Fibroblast of upper back skin (primary cell): ENCODE measurements around the gene ARHGAP26.

Experiments used
- DNase-seq: peaks from one replicate; pipeline ENCODE4 v3.0.0-alpha.2; 2013

ARHGAP26 gene

DNA sequence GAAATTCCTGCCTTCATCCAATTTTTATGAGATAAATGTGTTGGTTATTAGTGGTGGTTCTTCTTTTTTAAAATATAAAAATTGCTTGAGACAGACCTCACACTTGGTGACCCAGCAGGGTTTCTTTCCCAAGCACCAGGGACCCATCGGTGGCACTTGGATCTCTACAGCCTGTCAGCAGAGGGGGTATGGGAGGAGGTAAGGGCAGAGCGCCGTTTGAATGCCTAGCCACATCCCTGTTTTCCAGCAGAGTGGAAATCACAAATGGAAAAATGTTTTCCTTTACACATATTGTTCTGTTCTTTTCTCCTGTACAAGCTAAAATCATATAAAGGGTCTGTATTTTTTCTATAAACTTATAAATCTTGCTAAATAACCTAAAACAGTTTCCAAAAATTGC is 385.3 kb downstream of the ARHGAP26 start:
- DNase-seq: no peak

DNA sequence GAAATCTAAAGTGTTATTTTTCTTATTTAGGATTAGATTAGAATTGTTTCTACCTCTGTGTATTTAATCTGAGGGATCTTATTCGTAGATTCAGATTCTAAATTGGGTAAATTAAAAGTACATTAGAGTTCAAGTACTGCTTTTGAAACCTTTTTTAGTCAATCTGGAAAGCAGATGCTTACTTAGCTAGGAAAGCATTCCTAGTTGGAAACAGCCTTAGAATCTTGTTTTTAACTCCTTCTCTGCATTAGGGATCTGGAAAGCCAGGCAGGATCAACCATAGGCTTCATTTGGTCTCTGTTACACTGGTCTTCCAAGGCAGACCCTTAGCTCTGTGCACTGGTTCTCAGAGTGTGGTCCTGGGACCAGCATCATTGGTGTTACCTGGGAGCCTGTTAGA is 385.9 kb downstream of the ARHGAP26 start:
- DNase-seq: no peak

DNA sequence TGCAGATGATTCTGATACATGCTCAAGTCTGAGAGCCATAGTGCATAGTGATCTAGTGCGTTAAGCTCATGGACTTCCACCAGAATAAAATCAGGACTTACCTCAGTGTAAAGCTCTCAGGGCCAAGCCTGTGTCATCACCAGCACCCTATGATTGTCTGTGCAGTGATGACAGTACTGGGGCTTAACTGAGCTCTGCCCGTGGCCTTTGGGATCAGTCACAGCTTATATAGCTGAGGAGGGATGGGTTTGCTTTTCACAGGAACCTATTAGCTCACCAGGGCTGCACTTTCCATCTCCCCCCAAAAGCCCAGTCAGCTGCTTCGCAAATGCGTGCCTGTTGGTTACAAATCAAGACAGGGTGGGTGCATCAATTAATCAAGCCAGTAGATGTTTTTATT is 386.4 kb downstream of the ARHGAP26 start:
- peak; percentile 21 for DNase-seq

DNA sequence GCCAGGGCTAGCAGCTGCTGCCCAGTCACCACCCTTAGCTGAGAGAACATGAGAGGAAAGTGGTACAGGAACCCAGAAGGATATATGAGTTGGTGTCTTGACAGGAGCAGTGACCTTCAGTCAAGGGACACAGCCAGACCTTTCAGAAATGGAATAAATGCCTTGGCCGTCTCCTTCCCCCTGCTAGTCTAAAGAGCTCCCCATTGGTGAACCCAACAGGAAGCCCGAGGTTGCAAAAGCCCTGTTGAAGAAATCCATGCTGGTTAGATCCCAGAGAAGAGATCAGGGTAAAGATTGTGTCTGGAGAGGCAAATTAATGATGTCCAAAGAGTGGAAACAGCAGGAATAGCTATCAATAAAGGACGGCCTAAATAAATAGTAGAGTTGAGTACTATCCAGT is 388.9 kb downstream of the ARHGAP26 start:
- no peak for DNase-seq

DNA sequence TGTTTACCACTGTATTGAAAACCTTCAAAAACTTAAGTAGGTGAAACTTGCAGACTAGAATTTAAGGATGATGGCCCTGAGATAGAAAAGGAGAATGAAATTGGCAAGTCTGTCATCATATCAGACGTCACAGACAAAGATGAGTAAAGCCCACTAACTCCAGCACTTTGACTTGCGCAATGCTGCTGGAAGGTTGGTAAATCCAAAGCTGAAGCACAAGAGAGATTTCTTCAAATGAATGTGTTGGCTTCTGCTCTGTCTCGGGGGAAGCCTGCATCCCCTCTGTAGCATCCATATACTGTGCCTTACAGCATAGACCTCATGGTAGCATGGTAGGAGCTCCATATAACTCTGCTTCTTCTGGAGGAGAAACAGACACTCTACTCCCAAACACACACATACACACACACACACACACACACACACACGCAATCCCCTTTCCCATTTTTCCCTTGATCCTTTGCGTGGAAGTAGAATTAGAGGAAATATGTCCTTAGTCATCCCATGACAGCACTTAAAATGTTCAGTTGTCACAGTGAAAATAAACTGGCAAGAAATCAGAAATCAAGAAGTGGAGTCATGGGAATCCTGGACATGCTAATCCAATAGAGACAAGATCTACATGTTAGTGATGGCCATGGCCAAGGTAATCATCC is 391.8 kb downstream of the ARHGAP26 start:
- DNase-seq: peak; percentile 87

DNA sequence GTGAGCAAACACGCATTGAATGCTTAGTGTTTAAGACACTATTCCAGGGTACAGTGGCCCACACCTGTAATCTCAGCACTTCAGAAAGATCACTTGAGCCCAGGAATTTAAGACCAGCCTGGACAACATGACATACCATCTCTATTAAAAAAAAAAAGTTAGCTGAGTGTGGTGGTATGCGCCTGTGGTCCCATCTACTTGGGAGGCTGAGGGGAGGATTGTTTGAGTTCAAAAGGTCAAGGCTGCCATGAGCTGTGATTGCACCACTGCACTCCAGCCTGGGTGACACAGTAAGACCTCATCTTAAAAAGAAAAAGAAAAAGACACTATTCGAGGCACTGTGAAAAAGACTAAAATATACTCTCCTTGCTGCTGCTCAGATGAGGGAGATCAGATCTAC is 392.6 kb downstream of the ARHGAP26 start:
- no peak for DNase-seq

DNA sequence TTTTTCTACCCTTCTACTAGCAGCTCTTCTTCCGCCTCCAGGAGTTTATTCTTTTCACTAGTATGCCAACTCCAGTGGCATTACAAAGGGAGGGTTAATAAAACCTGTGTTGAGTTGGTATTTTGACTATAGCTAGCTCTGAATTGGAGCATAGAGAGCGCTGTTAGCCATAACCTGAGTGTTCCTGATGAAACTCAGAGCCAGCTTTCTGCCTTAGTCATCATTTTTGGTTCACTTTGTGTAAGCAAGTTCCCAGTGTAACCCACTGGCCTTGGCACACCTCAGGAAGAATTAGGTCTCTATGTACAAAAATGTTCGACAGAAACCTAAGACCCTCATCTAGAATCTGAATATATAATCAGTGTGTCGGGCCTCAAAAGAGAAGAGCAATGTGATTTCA is 394.4 kb downstream of the ARHGAP26 start:
- DNase-seq: no peak

DNA sequence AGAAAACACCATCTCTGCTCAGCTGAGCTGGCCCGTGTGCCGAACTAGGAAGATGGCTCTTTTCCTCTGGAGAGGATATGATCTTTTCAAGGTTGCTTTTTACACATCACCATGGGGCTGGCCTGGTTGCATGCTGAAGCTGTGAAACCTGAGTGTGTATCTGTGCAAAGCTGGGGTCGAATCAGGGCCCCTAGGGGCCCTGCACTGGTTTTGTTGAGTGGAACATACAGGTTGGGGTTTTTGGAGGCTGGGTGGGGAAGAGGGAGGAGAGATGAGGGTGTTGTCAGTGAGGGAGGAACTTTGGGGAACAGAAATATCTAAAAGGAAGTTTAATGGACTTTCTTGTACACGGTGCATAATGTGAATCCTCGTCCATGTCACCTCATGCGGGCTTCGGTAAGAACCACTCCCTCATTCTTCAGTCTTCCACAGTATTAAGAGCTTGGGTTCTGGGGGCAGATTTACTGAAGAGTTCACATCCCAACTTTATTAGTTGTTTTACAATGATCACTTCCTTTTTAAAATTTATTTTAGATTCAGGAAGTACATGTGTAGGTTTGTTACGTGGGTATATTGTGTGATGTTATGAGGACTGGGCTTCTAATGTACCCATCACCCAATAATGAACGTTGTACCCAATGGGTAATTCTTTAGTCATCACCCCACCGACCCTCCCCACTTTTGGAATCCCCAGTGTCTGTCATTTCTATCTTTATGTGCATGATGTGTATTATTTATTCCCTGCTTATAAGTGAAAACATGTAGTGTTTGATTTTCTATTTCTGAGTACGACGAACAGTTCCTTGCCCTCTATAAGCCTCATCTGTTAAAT is 395.1 kb downstream of the ARHGAP26 start:
- no peak for DNase-seq

DNA sequence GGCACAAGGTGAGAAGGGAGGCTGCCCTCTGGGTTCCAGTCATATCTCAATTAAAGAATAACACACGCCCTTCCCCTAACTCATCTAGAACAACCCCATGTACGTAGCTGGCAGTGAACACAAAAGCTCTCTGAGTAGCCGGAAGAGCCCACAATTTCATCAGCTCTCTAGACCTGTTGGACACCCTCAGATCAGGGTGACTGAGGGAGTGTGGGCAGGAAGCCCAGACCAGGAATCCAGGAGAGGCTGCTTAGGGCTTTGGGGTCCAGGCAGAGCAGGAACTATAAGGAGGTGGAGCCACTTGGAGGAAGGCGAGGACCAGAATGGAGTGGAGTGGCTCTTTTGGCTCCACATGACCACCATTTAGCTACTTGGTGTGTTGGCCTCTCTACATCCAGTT is 395.9 kb downstream of the ARHGAP26 start:
- no peak for DNase-seq

DNA sequence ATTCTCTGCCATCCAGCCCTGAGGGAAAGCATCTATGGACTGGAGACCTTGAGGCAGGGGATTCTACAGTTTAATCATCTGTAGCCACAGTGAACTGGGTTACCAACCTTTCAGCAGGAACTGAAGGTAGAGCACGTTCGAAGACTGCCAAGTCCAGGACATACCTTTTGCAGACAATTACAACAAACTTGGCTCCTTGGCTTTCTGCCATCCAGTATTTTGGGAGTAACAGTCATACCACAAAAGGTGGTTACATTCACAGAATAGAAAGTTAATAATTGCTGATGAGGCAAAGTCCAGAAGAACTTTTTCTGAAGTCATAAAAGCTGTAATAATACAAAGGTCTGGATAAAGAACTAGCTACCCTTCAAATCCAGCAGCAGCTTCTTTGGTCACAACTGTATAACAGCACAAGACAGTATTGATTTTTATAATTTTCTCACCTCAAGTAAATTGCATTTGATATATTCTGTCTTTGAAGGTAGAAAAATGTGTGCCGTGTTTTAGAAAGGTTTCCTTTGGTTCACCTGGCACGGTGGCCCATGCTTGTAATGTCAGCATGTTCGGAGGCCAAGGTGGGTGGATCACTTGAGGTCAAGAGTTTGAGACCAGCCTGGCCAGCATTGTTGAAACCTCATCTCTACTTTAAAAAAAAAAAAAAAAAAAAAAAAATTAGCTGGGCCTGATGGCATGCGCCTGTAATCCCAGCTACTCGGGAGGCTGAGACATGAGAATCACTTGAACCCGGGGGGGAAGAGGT is 396.7 kb downstream of the ARHGAP26 start:
- no peak for DNase-seq

DNA sequence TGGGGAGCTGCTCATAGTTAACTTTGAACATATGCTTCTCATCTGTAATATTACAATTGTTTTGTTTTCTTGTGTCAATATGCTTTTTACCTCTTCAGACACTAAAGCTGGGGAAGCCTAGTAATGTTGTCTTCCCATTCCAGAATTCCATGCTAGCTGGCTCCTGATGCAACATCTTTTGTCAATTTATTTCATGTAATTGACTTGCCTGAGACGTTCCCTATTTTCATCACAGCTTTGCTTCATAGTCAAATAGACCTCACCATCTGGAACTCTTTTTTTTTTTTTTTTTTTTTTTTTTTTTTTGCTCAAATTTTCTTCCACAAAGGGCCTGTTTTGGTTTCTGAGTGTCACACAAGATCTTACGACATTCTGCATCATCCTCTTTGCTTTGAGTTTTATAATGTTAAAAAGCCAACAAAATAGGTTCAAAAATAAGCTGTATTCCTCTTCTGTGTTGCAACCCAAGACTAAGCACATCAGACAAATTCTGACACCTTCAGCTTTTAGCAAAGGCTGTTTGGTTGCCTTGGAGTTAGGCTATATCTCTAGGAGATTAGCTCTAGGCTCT is 398.1 kb downstream of the ARHGAP26 start:
- DNase-seq: peak; percentile 68

DNA sequence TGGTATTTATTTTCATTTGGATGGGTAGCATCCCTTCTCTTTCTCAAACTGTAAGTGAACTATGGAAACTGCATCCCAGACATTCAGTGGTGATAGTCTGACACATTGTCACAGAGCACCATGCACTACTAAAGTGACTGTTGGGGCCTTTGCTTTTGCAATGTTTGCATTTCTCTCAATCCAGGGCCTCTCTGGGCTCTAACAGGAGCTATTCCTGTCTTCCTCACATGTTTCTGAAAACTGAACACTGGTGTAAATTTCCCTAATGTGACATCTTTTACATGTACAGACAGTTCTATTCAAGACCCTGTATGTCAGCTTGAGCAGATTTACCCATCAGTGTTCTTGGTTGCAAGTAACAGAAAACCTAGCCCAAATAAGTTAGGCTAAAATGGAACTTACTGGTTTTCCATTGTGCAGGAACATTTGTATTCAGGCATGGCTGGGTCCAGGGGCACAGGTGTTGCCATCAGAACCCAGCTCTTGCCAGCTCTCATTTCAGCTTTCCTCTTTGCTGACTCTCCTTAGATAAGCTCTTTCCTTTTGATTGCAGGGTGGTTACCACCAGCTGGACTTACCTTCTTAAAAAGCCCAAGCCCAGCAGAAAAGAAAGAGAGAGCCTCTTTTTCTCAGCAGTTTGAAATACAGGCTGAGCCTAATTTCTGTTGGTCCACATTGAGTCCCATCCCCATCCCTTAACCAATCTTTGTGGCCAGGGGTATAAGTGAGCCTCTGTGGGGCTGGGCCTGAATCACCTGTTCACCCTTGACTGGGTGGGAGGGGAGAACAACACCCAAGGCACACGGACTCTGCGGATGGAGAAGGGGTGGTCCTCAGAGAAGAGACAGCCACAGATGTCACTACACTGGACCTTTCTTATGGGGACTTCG is 399.0 kb downstream of the ARHGAP26 start:
- DNase-seq: no peak

DNA sequence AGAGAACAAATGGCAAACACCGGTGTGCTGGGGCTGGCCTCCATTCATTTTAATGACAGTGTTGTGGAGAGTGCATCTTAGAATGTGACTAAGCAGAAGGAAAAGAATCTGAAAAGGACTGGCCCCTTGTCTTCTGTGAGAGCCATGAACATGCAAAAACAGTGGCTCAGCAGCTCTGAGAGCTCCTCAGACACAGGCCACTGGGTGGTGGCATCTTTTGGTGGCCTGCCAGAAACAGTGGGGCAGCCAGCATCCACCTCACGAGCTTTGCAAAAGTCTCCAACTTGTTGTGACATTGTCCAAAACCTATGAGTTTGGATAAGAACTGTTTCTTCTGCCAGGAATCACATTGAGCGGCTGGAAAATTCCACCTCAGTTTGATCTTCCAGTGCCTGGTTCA is 399.9 kb downstream of the ARHGAP26 start:
- DNase-seq: no peak

DNA sequence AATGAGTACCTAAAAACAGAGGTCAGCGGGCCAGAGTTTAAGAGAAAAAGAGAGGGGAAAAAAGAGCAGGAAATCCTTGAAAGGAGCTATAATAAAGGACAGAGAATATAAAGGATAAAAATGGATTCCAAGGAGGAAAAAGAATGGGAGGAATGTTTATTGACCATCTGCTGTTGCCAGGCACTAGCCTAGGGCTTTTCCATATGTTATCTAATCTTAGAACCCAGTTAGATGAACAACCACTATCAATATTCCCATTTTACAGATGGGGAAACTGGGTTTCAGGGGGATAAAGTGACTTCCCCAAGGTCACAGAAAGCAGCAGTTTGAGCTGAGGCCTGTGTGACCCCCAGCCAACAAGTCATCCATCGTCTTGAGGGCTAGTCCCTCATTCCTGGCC is 400.8 kb downstream of the ARHGAP26 start:
- no peak for DNase-seq

DNA sequence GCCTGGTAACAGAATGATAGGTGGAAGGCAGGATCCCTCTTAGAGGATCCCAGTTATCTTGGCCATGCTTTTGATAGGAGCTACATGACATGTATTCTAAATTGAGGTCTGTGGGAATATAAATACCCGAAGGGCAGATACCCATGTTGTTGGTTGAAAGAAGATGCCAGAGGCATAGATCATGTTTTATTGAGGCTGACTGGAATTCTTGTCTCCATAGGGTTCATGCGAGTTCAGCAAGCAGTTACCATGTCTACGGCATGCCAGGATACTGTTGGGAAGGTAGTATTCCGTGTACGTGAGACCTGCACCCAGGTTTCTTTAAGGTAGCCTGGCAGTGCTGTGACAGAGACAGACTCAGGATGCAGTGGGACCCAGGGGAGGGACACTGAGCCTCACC is 402.6 kb downstream of the ARHGAP26 start:
- DNase-seq: no peak

DNA sequence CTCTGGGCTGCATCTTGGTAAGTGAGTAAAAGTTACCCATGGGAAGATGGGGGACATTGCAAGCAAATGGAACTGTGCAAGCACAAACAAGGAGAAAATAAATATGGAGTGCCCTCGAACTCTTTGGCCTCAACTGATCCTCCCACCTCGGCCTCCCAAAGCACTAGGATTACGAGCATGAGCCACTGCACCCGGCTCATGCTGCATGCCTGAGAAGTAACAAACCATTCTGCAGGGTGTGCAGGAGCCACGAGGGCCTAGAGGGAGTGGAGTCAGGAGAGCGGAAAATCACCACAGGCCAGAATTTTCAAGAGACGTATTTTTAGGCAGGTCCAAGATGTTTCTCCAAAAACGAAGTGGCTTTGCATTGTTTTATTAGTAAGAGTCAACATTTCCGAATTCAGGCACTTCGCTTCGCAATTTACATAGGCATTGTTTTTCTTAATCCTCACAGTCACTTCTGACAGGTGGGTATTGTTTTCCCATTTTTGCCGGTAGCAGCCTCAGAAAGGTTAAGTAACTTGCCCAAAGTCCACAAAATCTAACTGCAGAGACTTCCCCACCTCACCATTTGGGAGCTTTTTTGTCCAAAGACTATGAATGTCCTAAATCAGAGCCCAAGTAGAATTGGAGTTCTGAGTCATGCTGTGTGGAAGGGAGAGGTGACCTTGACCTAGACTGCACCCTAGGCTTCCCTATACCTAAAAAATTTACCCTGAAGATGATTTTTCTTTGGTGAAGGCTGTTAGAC is 403.1 kb downstream of the ARHGAP26 start:
- DNase-seq: no peak

DNA sequence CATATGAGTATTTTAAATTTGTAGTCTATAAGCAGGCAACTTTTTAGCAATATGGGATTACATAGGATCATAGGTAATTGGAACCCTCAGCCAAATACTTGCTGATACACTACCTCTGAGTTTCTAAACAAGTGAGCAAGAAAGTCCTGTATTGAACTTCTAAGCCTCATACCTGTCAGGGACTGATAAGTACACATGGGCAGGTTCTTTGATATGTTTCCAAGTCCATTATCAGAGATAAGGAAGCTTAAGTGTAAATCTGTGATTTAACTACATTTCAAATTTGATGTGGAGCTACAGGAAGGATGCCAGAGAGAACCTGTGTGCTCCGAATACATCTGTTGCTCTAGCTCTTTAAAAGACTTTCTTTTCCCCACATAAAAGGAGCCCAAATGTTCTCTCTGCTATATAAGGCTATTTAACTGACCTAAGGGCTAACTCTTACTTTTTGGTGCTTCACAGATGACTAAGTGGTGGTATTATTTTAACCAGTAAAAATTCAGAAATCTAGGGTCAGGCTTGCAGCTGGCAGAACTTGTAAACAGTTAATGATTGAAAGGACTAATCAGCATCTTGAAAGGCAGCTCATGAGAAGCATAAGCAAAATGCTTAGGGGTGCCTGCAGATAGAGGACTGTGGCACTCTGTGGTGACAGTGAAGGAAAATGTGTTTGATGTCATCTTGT is 404.7 kb downstream of the ARHGAP26 start:
- no peak for DNase-seq

DNA sequence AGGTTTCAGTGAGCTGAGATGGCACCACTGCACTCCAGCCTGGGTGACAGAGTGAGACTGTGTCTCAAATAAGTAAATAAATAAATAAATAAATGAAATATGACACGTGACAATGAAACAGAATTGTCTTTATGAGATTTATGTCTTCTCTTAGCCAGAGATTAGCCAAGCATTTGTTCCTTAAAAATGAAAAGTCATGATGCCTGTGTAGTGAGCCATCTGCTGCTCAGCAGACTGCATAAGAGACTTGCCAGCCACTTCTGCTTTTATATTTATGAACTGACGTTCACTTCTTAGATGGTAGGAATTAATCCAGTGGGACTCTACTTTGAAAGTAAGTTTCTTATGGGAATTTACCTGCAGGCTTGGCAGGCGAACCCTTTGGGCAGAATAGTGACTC is 405.9 kb downstream of the ARHGAP26 start:
- no peak for DNase-seq

DNA sequence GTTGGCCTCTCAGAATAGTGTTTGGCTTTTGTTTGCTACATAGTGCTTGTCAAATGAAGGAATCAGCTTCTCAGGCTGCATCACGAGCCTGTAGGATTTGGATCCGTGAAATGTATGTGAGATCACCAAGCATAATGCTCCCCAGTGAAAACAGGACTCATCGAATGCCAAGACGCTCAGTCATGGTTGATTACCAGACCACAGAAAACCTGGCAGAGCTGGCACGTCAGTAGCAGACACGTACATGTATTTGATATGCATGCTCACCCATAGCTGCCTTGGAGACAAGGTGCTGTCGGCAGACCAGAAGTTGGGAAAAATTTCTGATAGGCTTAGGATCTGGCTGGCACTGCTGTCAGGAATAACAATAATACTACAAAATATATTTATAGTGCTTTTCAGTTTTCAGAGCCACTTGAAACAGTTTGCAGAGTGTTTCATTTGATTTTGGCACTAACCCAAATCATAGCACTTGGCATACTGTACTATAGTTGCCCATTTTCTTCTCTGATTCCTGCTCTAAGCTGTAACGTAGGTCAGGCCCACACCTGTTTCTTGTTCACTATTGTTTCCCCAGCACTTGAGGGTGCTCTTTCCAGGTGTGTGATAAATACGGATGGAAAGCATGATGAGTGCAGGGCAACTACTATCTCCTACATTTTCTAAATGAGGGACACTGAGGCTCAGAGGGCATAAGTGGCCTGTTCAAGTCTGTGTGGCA is 407.2 kb downstream of the ARHGAP26 start:
- DNase-seq: peak; percentile 91

DNA sequence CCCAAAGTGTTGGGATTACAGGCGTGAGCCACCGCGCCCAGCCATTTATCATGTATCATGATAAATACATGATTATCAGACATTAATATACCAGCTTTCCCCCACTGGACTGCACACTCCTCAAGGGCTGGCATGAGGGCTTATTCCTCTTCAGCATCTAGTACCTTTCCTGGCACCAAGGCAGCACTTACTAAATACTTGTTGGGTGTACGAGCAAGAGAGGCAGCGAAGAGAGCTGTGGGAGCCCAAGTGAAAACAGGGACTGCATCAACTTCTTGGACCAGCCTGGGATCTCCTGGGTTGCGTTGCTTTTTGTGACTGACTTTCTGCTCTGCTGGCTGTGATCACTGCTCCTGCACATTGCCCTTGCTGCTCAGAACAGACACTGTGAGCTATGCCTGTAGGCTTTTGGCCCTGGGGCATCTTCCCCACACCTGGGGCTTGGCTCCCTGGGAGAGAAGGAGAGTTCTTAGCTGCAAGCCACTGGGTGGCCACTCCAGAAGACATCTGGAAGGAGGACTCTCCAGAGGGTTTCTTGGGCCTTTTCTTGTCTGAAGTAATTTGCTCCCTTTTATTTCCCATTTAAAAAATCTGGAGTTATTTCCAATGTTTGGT is 409.1 kb downstream of the ARHGAP26 start:
- no peak for DNase-seq
